OCI-LY1 (cell line): ENCODE data around the gene CCDC160.

ENCODE experiments used
- H2AFZ ChIP-seq: fragments of 200-600 bp; sonication (generic), shearing (Covaris generic); 2 replicates; pipeline ENCODE4 v1.6.0; 2014; ENCODE audit warnings: antibody characterized with exemption, mild to moderate bottlenecking, low read length
- H3F3A ChIP-seq: fragments of 200-600 bp; sonication (generic), shearing (Covaris generic); 2 replicates; pipeline ENCODE4 v1.6.0; 2014; ENCODE audit warnings: mild to moderate bottlenecking, antibody characterized with exemption, low read length, moderate library complexity; ENCODE audit not compliant: insufficient read depth
- H3K27ac ChIP-seq: fragments of 200-600 bp; sonication (generic); 2 replicates; pipeline ENCODE4 v1.5.1; 2014; ENCODE audit warnings: low read length, mixed run types, mild to moderate bottlenecking, low read depth; ENCODE audit not compliant: poor library complexity, severe bottlenecking
- H3K27me3 ChIP-seq: fragments of 200-600 bp; sonication (generic); 2 replicates; pipeline ENCODE4 v1.6.0; 2014; ENCODE audit warnings: antibody characterized with exemption, mild to moderate bottlenecking, low read length, moderate library complexity; ENCODE audit not compliant: insufficient read depth
- H3K36me3 ChIP-seq: fragments of 200-600 bp; sonication (generic); 2 replicates; pipeline ENCODE4 v1.6.1; 2014; ENCODE audit warnings: mild to moderate bottlenecking, antibody characterized with exemption, low read length, moderate library complexity, mixed read lengths; ENCODE audit not compliant: insufficient read depth
- H3K4me1 ChIP-seq: fragments of 200-600 bp; sonication (generic); 2 replicates; pipeline ENCODE4 v1.5.1; 2014; ENCODE audit warnings: mild to moderate bottlenecking, low read length, moderate library complexity; ENCODE audit not compliant: insufficient read depth, severe bottlenecking
- H3K4me2 ChIP-seq: fragments of 200-600 bp; sonication (generic), shearing (Covaris generic); 2 replicates; pipeline ENCODE4 v1.6.1; 2014; ENCODE audit warnings: low read length
- H3K4me3 ChIP-seq: fragments of 200-600 bp; sonication (generic); 2 replicates; pipeline ENCODE4 v1.5.1; 2014; ENCODE audit warnings: low read length, low read depth, mild to moderate bottlenecking, mixed read lengths; ENCODE audit not compliant: poor library complexity, severe bottlenecking
- H3K79me2 ChIP-seq: fragments of 200-600 bp; shearing (Covaris generic); 2 replicates; pipeline ENCODE4 v1.6.1; 2016; ENCODE audit warnings: mixed run types, low read length, mixed read lengths; ENCODE audit not compliant: insufficient read depth
- H3K9ac ChIP-seq: fragments of 200-600 bp; sonication (generic), shearing (Covaris generic); 2 replicates; pipeline ENCODE4 v1.6.1; 2014; ENCODE audit warnings: mild to moderate bottlenecking, low read length, mixed read lengths
- H3K9me2 ChIP-seq: fragments of 200-600 bp; sonication (generic), shearing (Covaris generic); 2 replicates; pipeline ENCODE4 v1.6.1; 2014; ENCODE audit warnings: low read depth, mild to moderate bottlenecking, low read length, mixed read lengths
- H3K9me3 ChIP-seq: fragments of 200-600 bp; shearing (Covaris generic); 2 replicates; pipeline ENCODE4 v1.6.1; 2014; ENCODE audit warnings: low read length, mixed read lengths
- H4K20me1 ChIP-seq: fragments of 200-600 bp; sonication (generic), shearing (Covaris generic); 2 replicates; pipeline ENCODE4 v1.6.0; 2016; ENCODE audit warnings: mild to moderate bottlenecking, low read length; ENCODE audit not compliant: insufficient read depth
- CTCF ChIP-seq: fragments of 200-600 bp; sonication (generic), shearing (Covaris generic); IDR thresholded peaks from 2 replicates; pipeline ENCODE4 v1.5.1; 2017; ENCODE audit warnings: mild to moderate bottlenecking, antibody characterized with exemption, low read length, moderate library complexity, mixed read lengths
- EZH2 ChIP-seq: fragments of 200-600 bp; sonication (generic), shearing (Covaris generic); IDR thresholded peaks from 2 replicates; pipeline ENCODE4 v1.8.0; 2017; ENCODE audit warnings: borderline replicate concordance, mixed run types, mild to moderate bottlenecking, antibody characterized with exemption, low read length, moderate library complexity, mixed read lengths

CCDC160 gene

GRCh38 chrX:134236626-134237614, at the start of gene CCDC160:
TSS of gene CCDC160 (plus strand) at chrX:134237182. CDS start at chrX:134244801, 7,619 bp downstream.
- Histone ChIP-seq H3K9me2 (no peaks in the 10 kb centered on the region), H3K4me3 (no peak within 1 kb of the TSS), H4K20me1 (no peaks in the 10 kb centered on the region), H3K79me2 (no peaks in the 10 kb centered on the region), H3K36me3 (no peaks in the 10 kb centered on the region), H2AFZ (no peak within 1 kb of the TSS), H3F3A (no peaks in the 10 kb centered on the region), H3K27me3 (no peaks in the 10 kb centered on the region), H3K4me2 (no peak within 1 kb of the TSS), H3K27ac (no peak within 1 kb of the TSS), H3K4me1 (no peaks in the 10 kb centered on the region), H3K9ac (no peak within 1 kb of the TSS), H3K9me3 (no peaks in the 10 kb centered on the region)
- no peak for TF ChIP-seq CTCF
- no peak for TF ChIP-seq EZH2

GRCh38 chrX:134191281-134191680, 45.7 kb upstream of the CCDC160 start:
- Histone ChIP-seq H3K9ac (no peak overlapping the region), H3K27ac (no peak overlapping the region), H3F3A (no peaks in the 10 kb centered on the region), H3K36me3 (no peaks in the 10 kb centered on the region), H3K9me3 (no peaks in the 10 kb centered on the region), H3K4me2 (no peak overlapping the region), H3K79me2 (no peaks in the 10 kb centered on the region), H3K4me3 (no peak overlapping the region), H4K20me1 (no peaks in the 10 kb centered on the region), H3K27me3 (no peaks in the 10 kb centered on the region), H2AFZ (no peak overlapping the region), H3K4me1 (no peaks in the 10 kb centered on the region), H3K9me2 (no peaks in the 10 kb centered on the region)
- no peak for TF ChIP-seq CTCF
- no peak for TF ChIP-seq EZH2

GRCh38 chrX:134194915-134195314, 42.1 kb upstream of the CCDC160 start:
- Histone ChIP-seq H3K9me3 (no peaks in the 10 kb centered on the region), H3K4me1 (no peaks in the 10 kb centered on the region), H3K4me2 (no peak overlapping the region), H3K36me3 (no peaks in the 10 kb centered on the region), H3K9me2 (no peaks in the 10 kb centered on the region), H3K27ac (no peak overlapping the region), H3K79me2 (no peaks in the 10 kb centered on the region), H3F3A (no peaks in the 10 kb centered on the region), H2AFZ (no peak overlapping the region), H3K9ac (no peak overlapping the region), H4K20me1 (no peaks in the 10 kb centered on the region), H3K4me3 (no peak overlapping the region), H3K27me3 (no peaks in the 10 kb centered on the region)
- TF ChIP-seq CTCF = no peak
- TF ChIP-seq EZH2 = no peak
